ENCODE measurements around the gene SPRY4. TPM values are rescaled to one million over a fixed set of nuclear protein-coding genes. Genes with fewer than 3 reads are reported as not detected.

The SPRY4 gene
- total and polyA plus RNA-seq, 2 of the 13 experiments (the other 11 are each of a cell fraction or from before 2014, with no cell fraction given) = 8.9 to 17.8 TPM

GRCh38 chr5:142364251-142365145, 39.7 kb upstream of the SPRY4 start:
- intact Hi-C loops (cut with micrococcal nuclease; ENCODE audit: unreplicated experiment) (loop anchor here (5.0 kb wide), 1 partner anchor 197 kb away; no protein-coding TSS in a partner anchor), in situ Hi-C loops (cut with HindIII; ENCODE audit: extremely low pct_ligation_motif_present, low pct_unique_long_range_greater_than_20kb) (loop anchor here (5.0 kb wide), 1 partner anchor 37 kb away; the partner anchor contains the start of gene SPRY4)
- CTCF ChIA-PET (ENCODE audit: low intra/inter-chr PET ratio, low total read pairs) = no interaction called here
- no TSS peak for BruUV-seq (replicated peaks)
- Histone ChIP-seq H3K79me2 (ENCODE audit: insufficient read depth, low read length) (peaks cover 28% of the 10 kb centered on the region), H3K9ac (ENCODE audit: insufficient read depth, low read depth, low read length) (no peak overlapping the region), H2AFZ (ENCODE audit: low read length) (no peak overlapping the region), H3K27me3 (ENCODE audit: control insufficient read depth in 1 of 2, insufficient read depth in 2 of 2, low read length in 2 of 2) (no peaks in the 10 kb centered on the region), H3K27ac (ENCODE audit: extremely low read length, insufficient read depth, low read length) (peak overlapping the region; percentile 82), H3K36me3 (replicated peaks in 1 of 2; ENCODE audit: control insufficient read depth in 1 of 2, insufficient read depth in 2 of 2, low read length in 2 of 2) (peaks cover 0 to 10% of the 10 kb centered on the region in 2 experiments; a peak in 1 of 5 replicates), H4K20me1 (ENCODE audit: insufficient read depth, low read length) (no peaks in the 10 kb centered on the region), H3K4me2 (ENCODE audit: low read depth, low read length) (no peak overlapping the region), H3K4me3 (replicated peaks in 1 of 3; ENCODE audit: insufficient read depth in 1 of 3, low read depth in 2 of 3, low read length in 3 of 3) (no peak overlapping the region), H3K4me1 (ENCODE audit: insufficient read depth, low read length) (peaks cover 53% of the 10 kb centered on the region), H3K9me3 (ENCODE audit: low read length) (no peaks in the 10 kb centered on the region)
- ATAC-seq = no peak
- POLR2A ChIA-PET = no interaction called here
- WGBS (ENCODE audit: low lambda C conversion rate) = 96% methylated on average over 23 of the region's 23 CpGs
- FAIRE-seq = no peak
- no peak for DNase-seq (ENCODE audit: low spot score)
- no peak for TF ChIP-seq CBX5 (CRISPR knock-in tag; IDR thresholded peaks at IDR 0.05; ENCODE audit: borderline replicate concordance)
- no peak for TF ChIP-seq ZKSCAN5 (CRISPR knock-in tag; IDR thresholded peaks at IDR 0.05)
- no peak for TF ChIP-seq ZNF234 (CRISPR knock-in tag; conservative IDR thresholded peaks at IDR 0.05)
- TF ChIP-seq MIER3 (CRISPR knock-in tag; IDR thresholded peaks at IDR 0.05; ENCODE audit: borderline replicate concordance) = no peak
- TF ChIP-seq ZNF337 (CRISPR knock-in tag; IDR thresholded peaks at IDR 0.05; ENCODE audit: borderline replicate concordance, low read depth) = no peak
- TF ChIP-seq ZBTB38 (CRISPR knock-in tag; IDR thresholded peaks at IDR 0.05) = peak; percentile 85; the same call in 1 of the 2 replicates
- TF ChIP-seq ZNF646 (CRISPR knock-in tag; IDR thresholded peaks at IDR 0.05) = no peak
- TF ChIP-seq ZNF580 (CRISPR knock-in tag; IDR thresholded peaks at IDR 0.05; ENCODE audit: borderline replicate concordance, low read depth) = no peak
- TF ChIP-seq PATZ1 (CRISPR knock-in tag; IDR thresholded peaks at IDR 0.05) = no peak

Measured in HepG2 (cell line).